ENCODE measurements around the gene WDR73.

Gene WDR73

GRCh38 chr15:84590406-84590805, 63.7 kb downstream of the WDR73 start:
- TF ChIP-seq CTCF (conservative IDR thresholded peaks at IDR 0.05; ENCODE audit: low read length) (no peak), EZH2phosphoT487 (IDR thresholded peaks at IDR 0.05; ENCODE audit: borderline replicate concordance) (no peak)

More at GRCh38 chr15:84590406-84590805, 63.7 kb downstream of the WDR73 start:
- no peaks in the 10 kb centered on the region for H3F3A ChIP-seq (ENCODE audit: low read depth)
- H2AFZ ChIP-seq (ENCODE audit: low read length), result no peak overlapping the region
- no peaks in the 10 kb centered on the region for H3K9me2 ChIP-seq (replicated peaks; ENCODE audit: low read depth, low read length)
- H3K27me3 ChIP-seq (ENCODE audit: insufficient read depth, low read length, poor library complexity, severe bottlenecking), result no peaks in the 10 kb centered on the region
- no peaks in the 10 kb centered on the region for H3K79me2 ChIP-seq (ENCODE audit: insufficient read depth, low read length)
- peaks cover 20% of the 10 kb centered on the region for H3K4me1 ChIP-seq (ENCODE audit: insufficient read depth, low read length, poor library complexity, severe bottlenecking)
- H3K4me2 ChIP-seq (ENCODE audit: low read depth, low read length, poor library complexity, severe bottlenecking), result no peak overlapping the region
- H3K9ac ChIP-seq (ENCODE audit: low read depth, low read length, poor library complexity, severe bottlenecking), result no peak overlapping the region
- H3K36me3 ChIP-seq (ENCODE audit: insufficient read depth, low read length), result no peaks in the 10 kb centered on the region
- no peak overlapping the region for H3K4me3 ChIP-seq (ENCODE audit: low read length, poor library complexity, severe bottlenecking)
- no peaks in the 10 kb centered on the region for H3K9me3 ChIP-seq (ENCODE audit: insufficient read depth, low read depth, low read length)
- H4K20me1 ChIP-seq (ENCODE audit: insufficient read depth, low read length, poor library complexity, severe bottlenecking), result no peaks in the 10 kb centered on the region

Measured in Loucy (cell line).